GM12878 (cell line): ENCODE data around the gene HIVEP1. TPM values are rescaled to one million over a fixed set of nuclear protein-coding genes. Genes with fewer than 3 reads are reported as not detected.
"Not testable (repeated sequence)": the region's sequence is repeated elsewhere in the genome, so short reads cannot be mapped to it uniquely, and the experiment has no call there.

Experiments used
- ATAC-seq: fragments of 200-7000 bp; cut with Tn5 transposase; 3 replicates; pipeline ENCODE4 v1.9.1; 2020; ENCODE audit warnings: mild to moderate bottlenecking, moderate library complexity
- BruUV-seq: library from RNA; stranded (reverse); fragments of 400-500 nt; replicated peaks from 2 replicates; lab custom pipeline; 2021; lab: Mats Ljungman, UMichigan
- CTCF ChIA-PET: fragments of 300-600 bp; sonication (Branson Sonifier 250); formaldehyde crosslinking; extraction: SDS; loops from one replicate; lab custom pipeline; 2021; ENCODE audit warnings: inconsistent platforms; lab: Yijun Ruan, JAX
- POLR2A ChIA-PET: fragments of 350-600 bp; formaldehyde crosslinking; extraction: SDS; loops from one replicate; lab custom pipeline; 2021; ENCODE audit warnings: inconsistent platforms; lab: Charles Lee
- RAD21 ChIA-PET: fragments of 300-600 bp; sonication (Branson Sonifier 250); formaldehyde crosslinking; loops from one replicate; lab custom pipeline; 2023; ENCODE audit warnings: antibody characterized with exemption; ENCODE audit not compliant: unreplicated experiment; lab: Charles Lee
- SMC1A ChIA-PET: fragments of 300-600 bp; sonication (Branson Sonifier 250); formaldehyde crosslinking; loops from one replicate; lab custom pipeline; 2023; ENCODE audit not compliant: unreplicated experiment, uncharacterized antibody; lab: Charles Lee
- DNase-seq: peaks from one replicate; pipeline ENCODE4 v3.0.0-alpha.2; 2011; ENCODE audit warnings: low read depth, low spot score
- FAIRE-seq: peaks from 3 replicates; lab custom pipeline; 2011; peaks lifted over from hg19 to GRCh38; lab: Jason Lieb, UNC
- H2AFZ ChIP-seq: 2 replicates; pipeline ENCODE4 v1.6.0; 2011; ENCODE audit warnings: low read depth, low read length, control low read depth; ENCODE audit not compliant: control insufficient read depth
- H3K27ac ChIP-seq: 2 replicates; pipeline ENCODE4 v1.5.1; 2011; ENCODE audit warnings: control low read depth; ENCODE audit not compliant: control insufficient read depth, insufficient read depth
- H3K27me3 ChIP-seq, 2 experiments: replicated peaks in 1 of 2; 2 replicates each; pipeline versions ENCODE4 v1.6.0 to v1.6.1; 2011; ENCODE audit warnings: low read length in 1 of 2; ENCODE audit not compliant: control insufficient read depth in 2 of 2, insufficient read depth in 2 of 2
- H3K36me3 ChIP-seq, 2 experiments: 2 replicates each; pipeline ENCODE4 v1.5.1; 2011; ENCODE audit warnings: low read length in 1 of 2; ENCODE audit not compliant: control insufficient read depth in 2 of 2, insufficient read depth in 2 of 2
- H3K4me1 ChIP-seq: 2 replicates; pipeline ENCODE4 v1.6.1; 2011; ENCODE audit warnings: mild to moderate bottlenecking, low read length, moderate library complexity, mixed read lengths; ENCODE audit not compliant: control insufficient read depth, insufficient read depth
- H3K4me2 ChIP-seq: 2 replicates; pipeline ENCODE4 v1.6.0; 2011; ENCODE audit warnings: control low read depth; ENCODE audit not compliant: control insufficient read depth, insufficient read depth
- H3K4me3 ChIP-seq: fragments of 200-600 bp; sonication (generic); 2 replicates; pipeline ENCODE4 v1.5.1; 2016
- H3K79me2 ChIP-seq: 2 replicates; pipeline ENCODE4 v1.6.0; 2011; ENCODE audit warnings: low read length; ENCODE audit not compliant: control insufficient read depth, insufficient read depth
- H3K9ac ChIP-seq: 2 replicates; pipeline ENCODE4 v1.8.0; 2011; ENCODE audit warnings: low read length, control low read depth, mixed read lengths; ENCODE audit not compliant: control insufficient read depth, insufficient read depth
- H3K9me3 ChIP-seq: replicated peaks from 3 replicates; pipeline ENCODE4 v1.5.1; 2011; ENCODE audit warnings: mild to moderate bottlenecking, low read length; ENCODE audit not compliant: control insufficient read depth, insufficient read depth
- H4K20me1 ChIP-seq: 2 replicates; pipeline ENCODE4 v1.6.0; 2011; ENCODE audit not compliant: control insufficient read depth, insufficient read depth
- IKZF2 ChIP-seq, 2 experiments: fragments of 450-650 bp; IDR thresholded peaks; 2 replicates each; pipeline ENCODE4 v1.6.1; 2017; ENCODE audit warnings: mild to moderate bottlenecking in 2 of 2, moderate library complexity in 2 of 2
- MTA2 ChIP-seq: fragments of 450-650 bp; IDR thresholded peaks from 2 replicates; pipeline ENCODE4 v1.6.1; 2016; ENCODE audit warnings: low read depth, mild to moderate bottlenecking, moderate library complexity
- TCF12 ChIP-seq: IDR thresholded peaks from 2 replicates; pipeline ENCODE4 v1.6.1; 2011; ENCODE audit warnings: low read depth, mild to moderate bottlenecking, low read length
- WGBS: methylation state at CpG from one replicate; pipeline ENCODE4 v1.1.6; 2016; ENCODE audit warnings: low lambda C conversion rate; ENCODE audit not compliant: insufficient replicate concordance, insufficient coverage; ENCODE audit errors: missing lambda C conversion rate; 5-methylcytosine and 5-hydroxymethylcytosine counted together
- in situ Hi-C: fragments of 300-500 bp; cut with MboI; formaldehyde crosslinking; loops from 9 replicates; pipeline ENCODE4 v1.14.3; 2018; ENCODE audit warnings: mixed read lengths
- intact Hi-C: fragments of 100-400 bp; cut with micrococcal nuclease; formaldehyde crosslinking; loops from one replicate; pipeline ENCODE4 v1.14.2; 2022; ENCODE audit not compliant: unreplicated experiment
- polyA plus RNA-seq, 11 experiments: library from polyadenylated mRNA; depleted of rRNA in 4 of 11; unstranded in 6 of 11; stranded (reverse) in 5 of 11; fragments of >200 nt; fragmentation: Nextera tagmentation in 4 of 11; fragmentation: Illumina TruSeq in 1 of 11; extraction: Ambion mirVana in 4 of 11; extraction: Trizol in 1 of 11; gene quantifications; 1 replicate in 1 of 11; 2 replicates in 10 of 11; pipeline versions ENCODE4 v1.2.1 to v1.2.3, GENCODE V29; 2011 to 2016; ENCODE audit warnings: inconsistent platforms in 2 of 11, missing spikeins in 2 of 11, low read depth in 1 of 11
- total RNA-seq, 4 experiments: library from RNA; depleted of rRNA in 3 of 4; stranded (reverse); fragments of >200 nt in 3 of 4; fragmentation: Illumina TruSeq in 1 of 4; extraction: Trizol in 1 of 4; gene quantifications; 2 replicates each; pipeline versions ENCODE4 v1.2.1 to v1.2.3, GENCODE V29; 2013 to 2021

HIVEP1 gene
- total and polyA plus RNA-seq, 10 of the 15 experiments (the other 5 are each of a cell fraction or from before 2014, with no cell fraction given): 4.3 to 37.5 (median 21.6) TPM

GRCh38 chr6:12152023-12152970, 140.2 kb downstream of the HIVEP1 start:
- ChIA-PET POLR2A (no interaction called here), RAD21 (no interaction called here), SMC1A (interaction anchor here (1.6 to 1.7 kb wide), 2 partner anchors 14 to 37 kb away, joined by 3 to 4 read pairs; no protein-coding TSS in a partner anchor), CTCF (interaction anchor here (1.1 kb wide), 1 partner anchor 137 kb away, joined by 3 read pairs; no protein-coding TSS in a partner anchor)
- H3K4me3 ChIP-seq: no peak overlapping the region
- H3K9me3 ChIP-seq: no peaks in the 10 kb centered on the region; the same call in 2 of the 3 replicates
- H2AFZ ChIP-seq: no peak overlapping the region
- H4K20me1 ChIP-seq: no peaks in the 10 kb centered on the region
- intact Hi-C loops (no loop called here), in situ Hi-C loops (no loop called here)
- no peak for ATAC-seq
- 81% methylated on average over 9 of the region's 9 CpGs for WGBS
- no peak overlapping the region for H3K4me2 ChIP-seq
- no peak for DNase-seq
- H3K4me1 ChIP-seq: no peaks in the 10 kb centered on the region
- FAIRE-seq: no peak
- no peaks in the 10 kb centered on the region for H3K27me3 ChIP-seq
- no peak overlapping the region for H3K27ac ChIP-seq
- no TSS peak for BruUV-seq
- H3K9ac ChIP-seq: no peak overlapping the region
- peaks cover 1% of the 10 kb centered on the region for H3K79me2 ChIP-seq
- H3K36me3 ChIP-seq: peaks cover 0 to 4% of the 10 kb centered on the region in 2 experiments; a peak in 3 of 4 replicates
- TF ChIP-seq TCF12: no peak

DNA sequence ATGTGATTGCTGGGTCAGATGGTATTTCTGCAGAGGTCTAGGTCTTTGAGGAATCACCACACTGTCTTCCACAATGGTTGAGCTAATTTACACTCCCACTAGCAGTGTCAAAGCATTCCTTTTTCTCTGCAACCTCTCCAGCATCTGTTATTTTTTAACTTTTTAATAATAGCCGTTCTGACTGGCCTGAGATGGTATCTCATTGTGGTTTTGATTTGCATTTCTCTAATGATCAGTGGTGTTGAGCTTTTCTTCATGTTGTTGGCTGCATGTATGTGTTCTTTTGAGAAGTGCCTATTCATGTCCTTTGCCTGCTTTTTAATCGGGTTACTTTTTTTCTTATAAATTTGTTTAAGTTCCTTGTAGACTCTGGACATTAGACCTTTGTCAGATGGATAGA, 143.7 kb downstream of the HIVEP1 start:
- POLR2A ChIA-PET, RAD21 ChIA-PET, H4K20me1 ChIP-seq, DNase-seq, H3K27ac ChIP-seq, H3K9me3 ChIP-seq, H3K79me2 ChIP-seq, H3K4me2 ChIP-seq, FAIRE-seq, BruUV-seq, H2AFZ ChIP-seq, in situ Hi-C loops, H3K27me3 ChIP-seq, H3K36me3 ChIP-seq, H3K4me3 ChIP-seq, H3K9ac ChIP-seq, H3K4me1 ChIP-seq: not testable (repeated sequence)
- ChIA-PET SMC1A (interaction anchor here (0.6 to 0.7 kb wide), 2 partner anchors 27 to 146 kb away, joined by 3 read pairs; no protein-coding TSS in a partner anchor), CTCF (interaction anchor here (1.0 kb wide), 1 partner anchor 21 kb away, joined by 4 read pairs; no protein-coding TSS in a partner anchor)
- 29% methylated on average over 2 of the region's 2 CpGs for WGBS
- 0 out of 4 replicates have a peak, but pooled peaks of 1 of the 2 experiments have one; percentile 14 for TF ChIP-seq IKZF2 (IDR thresholded peaks at IDR 0.05)
- peak; percentile 49; the same call in 1 of the 2 replicates for TF ChIP-seq MTA2
- intact Hi-C loops: loop anchor here (2.0 kb wide), 1 partner anchor 453 kb away; no protein-coding TSS in a partner anchor
- peak; percentile 64 for ATAC-seq
